ENCODE results near the gene MAU2. TPM values are rescaled to one million over a fixed set of nuclear protein-coding genes. Genes with fewer than 3 reads are reported as not detected.

The MAU2 gene
- total RNA-seq, 1 donor from 2014 or later, result 22.0 TPM

GRCh38 chr19:19305066-19305465 is 15.6 kb upstream of the MAU2 start:
- no peak overlapping the region for H3K4me3 ChIP-seq (ENCODE audit: low read depth, low read length)
- DNase-seq (ENCODE audit: low read depth), result no peak
- TF ChIP-seq, protein P1, sequence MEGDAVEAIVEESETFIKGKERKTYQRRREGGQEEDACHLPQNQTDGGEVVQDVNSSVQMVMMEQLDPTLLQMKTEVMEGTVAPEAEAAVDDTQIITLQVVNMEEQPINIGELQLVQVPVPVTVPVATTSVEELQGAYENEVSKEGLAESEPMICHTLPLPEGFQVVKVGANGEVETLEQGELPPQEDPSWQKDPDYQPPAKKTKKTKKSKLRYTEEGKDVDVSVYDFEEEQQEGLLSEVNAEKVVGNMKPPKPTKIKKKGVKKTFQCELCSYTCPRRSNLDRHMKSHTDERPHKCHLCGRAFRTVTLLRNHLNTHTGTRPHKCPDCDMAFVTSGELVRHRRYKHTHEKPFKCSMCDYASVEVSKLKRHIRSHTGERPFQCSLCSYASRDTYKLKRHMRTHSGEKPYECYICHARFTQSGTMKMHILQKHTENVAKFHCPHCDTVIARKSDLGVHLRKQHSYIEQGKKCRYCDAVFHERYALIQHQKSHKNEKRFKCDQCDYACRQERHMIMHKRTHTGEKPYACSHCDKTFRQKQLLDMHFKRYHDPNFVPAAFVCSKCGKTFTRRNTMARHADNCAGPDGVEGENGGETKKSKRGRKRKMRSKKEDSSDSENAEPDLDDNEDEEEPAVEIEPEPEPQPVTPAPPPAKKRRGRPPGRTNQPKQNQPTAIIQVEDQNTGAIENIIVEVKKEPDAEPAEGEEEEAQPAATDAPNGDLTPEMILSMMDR (conservative IDR thresholded peaks at IDR 0.05; ENCODE audit: low read depth, low read length), result no peak

GRCh38 chr19:19305696-19306095 is 14.9 kb upstream of the MAU2 start:
- H3K4me3 ChIP-seq (ENCODE audit: low read depth, low read length), result no peak overlapping the region
- TF ChIP-seq, protein P1 (conservative IDR thresholded peaks at IDR 0.05; ENCODE audit: low read depth, low read length), result no peak
- no peak for DNase-seq (ENCODE audit: low read depth)

- DNase-seq (ENCODE audit: low read depth), result no peak
- no peak overlapping the region for H3K4me3 ChIP-seq (ENCODE audit: low read depth, low read length)
- TF ChIP-seq, protein P1 (conservative IDR thresholded peaks at IDR 0.05; ENCODE audit: low read depth, low read length), result no peak
Measured at GRCh38 chr19:19306191-19306590, 14.4 kb upstream of the MAU2 start.

- TF ChIP-seq, protein P1 (conservative IDR thresholded peaks at IDR 0.05; ENCODE audit: low read depth, low read length), result no peak
- H3K4me3 ChIP-seq (ENCODE audit: low read depth, low read length), result no peak overlapping the region
- DNase-seq (ENCODE audit: low read depth), result no peak
Measured at GRCh38 chr19:19308373-19308772, 12.3 kb upstream of the MAU2 start.

- no peak for DNase-seq (ENCODE audit: low read depth)
- TF ChIP-seq, protein P1 (conservative IDR thresholded peaks at IDR 0.05; ENCODE audit: low read depth, low read length), result peak; percentile 20
- no peak overlapping the region for H3K4me3 ChIP-seq (ENCODE audit: low read depth, low read length)
Measured at GRCh38 chr19:19315444-19315843, 5.2 kb upstream of the MAU2 start.

GRCh38 chr19:19316082-19316481 is 4.5 kb upstream of the MAU2 start:
- DNase-seq (ENCODE audit: low read depth), result no peak
- TF ChIP-seq, protein P1 (conservative IDR thresholded peaks at IDR 0.05; ENCODE audit: low read depth, low read length), result no peak
- H3K4me3 ChIP-seq (ENCODE audit: low read depth, low read length), result no peak overlapping the region

DNA sequence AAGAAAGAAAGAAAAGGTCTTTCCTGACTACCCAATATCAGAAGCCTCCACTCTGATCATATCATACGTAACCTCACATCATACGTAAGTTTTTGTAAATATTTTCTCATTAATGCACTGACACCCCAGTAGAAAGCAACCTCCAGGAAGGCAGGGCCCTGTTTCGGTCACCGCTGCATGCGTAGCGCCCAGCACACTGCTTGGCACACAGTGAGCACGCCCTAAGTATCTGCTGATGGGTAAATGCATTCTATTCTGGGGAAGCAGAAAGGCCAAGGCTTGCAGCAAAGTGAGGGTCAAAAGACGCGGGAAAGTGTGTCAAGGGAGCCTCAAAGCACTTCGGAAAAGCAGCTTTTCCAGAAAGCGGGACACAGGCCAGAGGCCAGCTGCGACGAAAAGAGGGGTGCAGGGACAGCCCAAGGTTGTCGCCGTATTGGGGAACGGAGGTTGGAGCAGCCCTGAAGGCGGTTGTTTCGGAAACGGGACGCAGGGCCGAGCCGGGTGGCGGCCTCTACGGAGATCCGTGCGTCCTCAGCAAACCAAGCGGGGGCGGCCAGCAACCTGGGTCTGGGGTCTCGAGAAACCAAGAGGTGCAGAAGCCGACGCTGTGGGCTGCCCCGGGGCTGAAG is 783 bp upstream of the MAU2 start:
- H3K4me3 ChIP-seq (ENCODE audit: low read depth, low read length), result peak overlapping the region; percentile 93
- TF ChIP-seq, protein P1 (conservative IDR thresholded peaks at IDR 0.05; ENCODE audit: low read depth, low read length), result no peak
- no peak for DNase-seq (ENCODE audit: low read depth)
